ENCODE results near the gene RLF.
A peak's percentile ranks its signal among the peaks of the same experiment; 100 is the strongest.

The RLF gene

DNA sequence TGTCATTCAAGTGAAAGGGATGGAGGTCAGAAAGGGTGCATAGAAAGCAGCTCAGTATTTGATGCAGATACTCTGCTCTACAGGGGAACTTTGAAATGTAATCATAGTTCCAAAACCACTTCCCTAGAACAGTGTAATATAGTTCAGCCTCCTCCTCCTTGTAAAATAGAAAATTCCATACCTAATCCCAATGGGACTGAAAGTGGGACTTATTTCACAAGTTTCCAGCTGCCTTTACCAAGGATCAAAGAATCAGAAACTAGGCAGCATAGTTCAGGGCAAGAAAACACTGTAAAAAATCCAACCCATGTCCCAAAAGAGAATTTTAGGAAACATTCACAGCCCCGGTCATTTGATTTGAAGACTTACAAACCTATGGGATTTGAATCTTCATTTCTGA lies 78.4 kb downstream of the RLF start:
- no peak for DNase-seq

DNA sequence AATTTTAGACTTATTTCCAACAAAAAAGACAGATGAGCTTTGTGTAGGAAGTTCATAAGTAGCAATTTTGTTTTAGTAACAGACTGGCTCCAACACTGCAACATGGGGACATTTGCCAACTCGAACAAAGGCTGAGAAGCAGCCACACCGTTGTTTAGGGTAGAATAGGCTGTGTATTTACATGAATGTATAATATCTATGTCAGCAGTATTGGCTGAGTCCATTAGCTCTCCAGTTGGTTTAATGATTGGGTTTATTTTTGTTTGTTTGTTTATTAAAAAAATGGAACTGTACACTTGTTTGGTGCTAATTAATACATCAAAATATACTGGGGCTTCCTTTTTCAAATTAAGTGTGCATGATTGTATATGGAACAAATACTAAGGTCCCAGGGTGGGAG lies 79.2 kb downstream of the RLF start:
- DNase-seq = no peak

DNA sequence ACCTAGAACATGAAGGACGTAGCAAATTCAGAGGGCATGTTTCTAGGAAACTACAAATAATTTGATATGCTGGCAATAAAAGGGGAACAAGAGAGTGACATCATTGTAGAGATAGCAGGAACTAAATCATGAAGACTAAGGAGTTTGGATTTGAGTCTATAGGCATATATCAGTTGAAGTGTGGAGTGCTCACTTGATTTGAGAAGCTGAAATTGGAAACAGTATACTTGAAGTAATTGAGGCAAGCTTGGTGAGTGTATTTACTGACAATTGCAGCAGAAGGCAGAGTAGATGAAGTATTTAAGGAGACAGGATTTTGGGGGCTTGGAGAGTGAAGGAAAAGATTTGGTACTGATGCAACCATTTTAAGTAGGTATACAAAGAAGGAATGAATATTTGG lies 80.2 kb downstream of the RLF start:
- DNase-seq = no peak

DNA sequence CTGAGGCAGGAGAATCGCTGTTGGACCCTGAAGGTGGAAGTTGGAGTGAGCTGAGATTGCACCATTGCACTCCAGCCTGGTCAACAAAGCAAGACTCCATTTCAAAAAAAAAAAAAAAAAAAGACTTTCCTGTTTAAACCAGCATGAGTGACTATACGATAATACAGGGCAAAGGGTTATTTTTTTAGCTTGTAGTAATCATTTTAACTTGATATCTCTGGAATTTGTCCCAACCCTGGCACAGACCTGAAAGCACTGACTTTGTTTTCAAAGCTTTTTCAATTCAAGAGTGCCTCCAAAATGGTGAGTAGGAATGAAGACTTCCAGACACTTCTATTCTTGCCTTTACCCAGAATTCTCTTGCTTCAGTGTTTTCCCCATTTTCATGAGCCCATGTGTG lies 82.2 kb downstream of the RLF start:
- DNase-seq = no peak

DNA sequence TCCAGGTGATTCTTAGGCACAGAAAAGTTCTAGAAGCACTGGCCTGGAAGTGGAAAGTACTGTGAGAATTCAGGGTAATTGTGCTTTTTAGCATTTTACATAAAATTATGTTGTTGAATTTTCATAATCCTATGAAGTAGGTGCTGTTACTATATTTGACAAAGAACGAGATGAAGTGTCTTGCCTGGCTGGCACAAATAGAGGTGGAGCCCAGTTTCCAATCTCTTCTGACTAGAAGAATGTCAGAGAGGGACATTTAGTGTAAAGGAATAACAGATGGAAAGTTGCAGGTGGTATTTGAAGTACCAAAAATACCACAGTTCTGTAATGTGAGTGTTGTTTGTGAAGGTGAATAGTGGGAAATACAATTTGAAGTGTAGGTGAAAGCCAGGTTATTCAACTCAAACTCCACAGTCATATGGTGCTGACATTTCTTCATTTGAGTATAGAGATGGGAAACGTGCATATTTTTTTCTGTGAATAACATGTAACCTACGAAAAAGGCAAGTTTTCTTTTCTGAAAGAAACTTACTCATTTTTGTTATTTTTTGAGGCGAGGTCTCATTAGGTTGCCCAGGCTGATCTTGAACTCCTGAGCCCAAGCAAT lies 83.1 kb downstream of the RLF start:
- DNase-seq = no peak

DNA sequence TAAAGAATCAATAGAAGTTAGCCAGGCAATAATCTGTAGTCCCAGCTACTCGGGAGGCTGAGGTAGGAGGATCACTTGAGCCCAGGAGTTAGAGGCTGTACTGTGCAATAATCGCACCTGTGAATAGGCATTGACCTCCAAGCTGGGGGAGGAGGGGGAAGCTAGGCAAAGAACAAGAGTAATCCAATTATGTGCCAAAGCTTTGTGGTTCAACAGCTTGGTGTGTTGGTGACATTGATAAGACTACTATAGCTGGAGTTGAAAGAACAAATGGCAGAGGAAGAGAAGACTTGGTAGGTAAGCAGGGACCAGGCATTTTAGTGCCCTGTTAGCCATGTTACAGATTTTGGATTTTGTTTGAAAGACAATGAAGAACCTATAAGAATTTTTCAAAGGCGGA lies 84.5 kb downstream of the RLF start:
- no peak for DNase-seq

DNA sequence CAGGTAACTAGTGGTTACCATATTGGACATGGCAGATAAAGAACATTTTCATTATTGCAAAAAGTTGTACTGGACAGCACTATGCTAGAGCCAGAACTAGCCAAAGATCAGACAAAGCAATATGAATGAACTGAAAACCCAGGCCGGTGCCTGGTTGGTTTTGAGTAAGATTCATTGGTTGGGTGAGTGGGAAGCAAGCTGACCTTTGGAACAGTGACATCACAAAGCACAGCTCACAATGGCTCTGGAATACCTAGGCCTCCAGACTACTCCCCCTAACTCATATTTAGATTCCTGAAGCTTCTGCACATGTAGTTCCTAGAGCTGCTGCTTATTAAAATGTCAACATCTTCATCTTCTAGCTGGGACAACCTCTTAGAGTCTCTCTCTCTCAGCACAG lies 86.5 kb downstream of the RLF start, which contains the start of gene TMCO2:
TMCO2 (plus strand) TSS at position 283 of the 400 bp plus-strand sequence; CDS start at position 340, 57 bp downstream.
- no peak for DNase-seq

DNA sequence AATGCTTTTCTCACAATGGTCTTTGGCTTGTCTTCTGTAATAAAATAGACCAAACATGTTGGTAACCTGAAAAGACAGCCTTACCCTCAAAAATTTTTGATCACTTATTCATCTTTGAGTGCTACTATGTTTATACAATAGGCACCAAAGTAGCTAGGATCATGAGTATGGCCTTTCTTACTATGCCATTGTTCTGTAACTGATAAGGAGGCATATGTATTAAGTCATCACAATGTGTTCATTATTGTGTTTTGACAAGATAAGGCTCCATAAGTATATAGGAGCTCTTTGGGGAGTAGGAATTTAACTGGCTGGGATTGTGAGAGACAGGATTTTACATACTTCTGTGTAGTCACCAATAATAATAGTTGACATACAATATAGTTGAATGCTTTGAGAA lies 87.2 kb downstream of the RLF start:
- DNase-seq = no peak

DNA sequence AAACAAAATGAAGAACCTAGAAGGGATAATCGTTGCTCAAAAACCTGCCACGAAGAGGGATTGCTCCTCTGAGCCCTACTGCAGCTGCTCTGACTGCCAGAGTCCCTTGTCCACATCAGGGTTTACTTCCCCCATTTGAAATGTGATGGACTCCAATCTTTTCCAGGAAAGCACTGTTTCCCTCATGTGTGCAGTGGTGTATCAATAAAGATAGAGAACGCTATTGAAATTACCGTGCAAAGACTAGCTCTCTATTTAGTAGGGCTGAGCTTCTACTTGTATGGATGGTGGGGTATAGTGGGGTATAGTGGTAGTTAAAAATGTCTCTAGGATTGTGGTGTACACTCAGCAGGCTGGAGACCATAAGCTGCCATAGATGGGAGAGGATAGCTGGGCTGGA lies 90.3 kb downstream of the RLF start:
- DNase-seq = no peak

DNA sequence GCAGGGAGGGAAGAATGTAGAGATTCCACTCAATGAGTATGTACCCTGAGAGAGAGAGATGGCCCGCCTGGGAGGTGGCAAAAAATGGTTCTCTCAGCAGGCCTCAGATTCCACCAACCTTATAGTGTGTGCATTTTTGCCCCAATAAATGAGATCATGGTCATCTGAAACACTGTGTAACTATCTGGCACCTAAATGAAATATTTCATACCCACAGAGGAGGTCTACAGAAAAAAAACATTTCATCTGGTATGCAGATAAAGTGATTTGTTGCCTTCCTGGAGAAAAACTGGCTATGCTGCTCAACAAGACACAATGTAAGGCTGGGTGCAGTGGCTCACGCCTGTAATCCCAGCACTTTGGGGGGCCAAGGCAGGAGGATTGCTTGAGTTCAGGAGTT lies 91.4 kb downstream of the RLF start:
- DNase-seq = no peak

DNA sequence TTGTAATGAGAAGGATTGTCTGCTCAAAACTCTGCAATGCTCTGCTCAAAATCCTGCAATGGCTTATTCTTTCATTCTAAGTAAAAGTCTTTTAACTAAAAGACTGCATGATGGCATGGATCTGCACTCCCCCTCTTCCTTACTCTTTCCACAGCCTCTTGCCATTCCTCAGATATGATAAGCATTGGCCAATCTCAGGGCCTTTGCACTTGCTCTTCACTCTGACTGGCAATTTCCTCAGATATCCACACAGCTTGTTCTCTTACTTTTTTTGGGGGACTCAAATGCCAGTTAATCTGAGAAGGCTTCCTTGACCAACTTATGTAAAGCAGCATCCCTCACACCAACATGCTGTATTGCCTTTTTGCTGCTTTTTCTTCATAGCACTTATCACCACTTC lies 94.0 kb downstream of the RLF start:
- DNase-seq = no peak

DNA sequence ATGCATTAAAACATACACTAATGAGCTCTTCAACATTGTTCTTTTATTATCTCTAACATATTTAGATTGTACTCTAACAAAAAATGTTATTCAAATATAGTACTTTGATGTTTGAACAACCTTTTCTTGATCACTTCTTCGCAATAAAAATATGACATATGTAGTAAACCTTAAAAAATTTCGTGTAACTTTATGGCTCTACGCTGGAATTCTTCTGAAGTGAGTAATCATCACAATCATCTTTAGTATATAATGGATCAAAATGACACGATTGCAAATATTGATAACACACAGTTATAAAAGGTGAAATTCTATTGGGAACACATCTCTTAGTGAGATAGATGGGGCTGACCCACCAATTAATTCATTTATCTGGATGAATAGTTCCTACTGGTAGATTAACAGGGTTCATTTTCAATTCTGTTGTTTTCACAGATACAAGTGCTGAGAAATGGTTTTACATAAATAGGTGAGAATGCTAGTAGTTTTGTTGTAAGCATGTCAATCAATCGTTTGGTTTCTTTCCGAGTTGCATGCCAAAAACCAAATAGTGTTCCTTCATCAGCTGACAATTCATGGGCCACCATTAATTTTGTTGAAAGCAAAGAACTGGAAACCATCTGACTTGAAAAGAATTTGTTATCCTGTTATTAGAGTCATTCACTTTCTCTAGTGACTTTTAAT lies 95.4 kb downstream of the RLF start:
- DNase-seq = no peak

DNA sequence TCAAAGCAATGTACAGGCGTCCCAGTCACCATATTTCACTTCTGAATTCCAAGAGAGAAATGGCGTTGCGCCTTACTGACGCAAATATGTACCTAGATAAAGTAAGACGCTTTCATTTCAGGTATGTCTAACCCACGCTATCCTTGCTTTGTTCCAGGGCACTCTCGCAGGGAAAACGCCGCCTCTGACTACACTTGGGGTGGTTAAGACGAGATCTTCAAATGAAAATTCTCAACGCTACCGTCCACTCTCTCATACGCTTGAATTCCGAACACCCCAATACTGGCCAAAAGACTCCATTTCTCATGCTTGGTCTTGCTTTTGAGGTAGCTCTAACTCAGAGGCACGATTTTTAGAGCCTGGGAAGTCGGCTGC lies 96.1 kb downstream of the RLF start:
- DNase-seq = peak; percentile 39

DNA sequence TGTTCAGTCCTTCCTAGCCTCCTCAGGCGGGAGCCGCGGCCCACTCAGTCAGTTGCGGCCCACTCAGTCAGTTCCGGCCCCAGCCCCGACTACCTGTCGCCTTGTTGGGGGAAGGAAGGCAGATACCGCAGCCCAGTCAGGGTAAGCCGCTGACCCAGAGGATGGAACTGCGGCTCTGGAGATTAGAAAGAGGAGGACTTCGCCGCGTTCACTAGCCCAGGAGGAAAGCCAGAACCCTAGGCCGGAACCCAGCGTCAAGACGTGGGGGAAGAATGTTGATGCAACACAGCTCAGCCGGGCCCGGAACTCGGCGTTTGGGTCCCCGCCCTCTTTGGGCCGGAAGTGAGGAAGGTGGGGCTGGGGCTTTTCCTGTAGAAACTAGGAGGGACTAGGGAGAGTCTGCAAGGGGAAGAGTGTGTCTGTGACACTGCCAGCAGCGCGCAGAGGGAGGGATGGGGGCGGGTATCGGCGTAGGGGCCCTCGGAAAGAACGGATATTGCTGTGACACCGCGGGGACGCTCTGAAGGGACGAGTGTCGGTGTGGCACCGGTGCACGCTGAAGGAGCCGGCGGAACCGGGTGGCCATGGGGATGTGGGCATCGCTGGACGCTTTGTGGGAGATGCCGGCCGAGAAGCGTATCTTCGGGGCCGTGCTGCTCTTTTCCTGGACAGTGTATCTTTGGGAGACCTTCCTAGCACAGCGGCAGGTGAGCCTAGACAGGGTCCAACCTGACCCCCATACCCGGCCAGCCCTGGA lies 96.7 kb downstream of the RLF start, which contains the start of gene ZMPSTE24:
ZMPSTE24 (plus strand) TSS at position 549 of the 757 bp plus-strand sequence; CDS start at position 585, 36 bp downstream.
- peak; percentile 94 for DNase-seq

DNA sequence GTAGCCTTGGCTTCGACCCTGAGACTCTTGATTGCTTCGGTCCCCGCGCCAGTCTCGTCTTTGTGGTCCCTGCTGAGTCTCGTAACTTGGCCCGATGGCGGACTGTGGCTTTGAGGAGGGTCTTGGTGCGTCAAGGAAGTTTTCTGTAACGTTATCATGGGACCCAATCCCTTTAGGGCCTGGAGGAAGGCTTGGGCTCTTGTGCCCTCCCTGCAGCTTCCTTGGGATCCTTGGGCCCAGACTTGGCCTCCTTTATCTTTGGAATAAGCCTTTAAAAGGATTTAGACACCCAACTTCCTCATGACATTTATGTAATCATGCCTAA lies 97.2 kb downstream of the RLF start:
- no peak for DNase-seq

DNA sequence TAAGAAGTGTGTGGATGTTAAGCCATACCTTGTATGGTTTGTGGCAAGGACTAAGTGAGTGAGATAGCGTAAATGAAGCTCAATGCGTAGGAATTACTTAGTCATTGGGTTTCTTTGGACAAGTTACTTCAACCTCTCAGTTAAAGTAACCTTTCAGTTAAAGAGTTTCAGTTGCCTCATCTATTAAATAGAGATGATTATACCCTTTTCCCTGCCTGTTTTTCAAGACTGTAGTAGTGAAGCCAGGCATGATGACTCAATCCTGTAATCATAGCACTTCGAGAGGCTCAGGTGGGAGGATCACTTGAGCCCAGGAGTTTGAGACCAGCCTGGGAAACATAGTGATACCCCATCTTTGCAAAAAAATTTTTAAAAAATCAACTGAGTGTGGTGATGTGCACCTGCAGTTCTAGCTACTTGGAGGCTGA lies 103.2 kb downstream of the RLF start:
- DNase-seq = no peak

DNA sequence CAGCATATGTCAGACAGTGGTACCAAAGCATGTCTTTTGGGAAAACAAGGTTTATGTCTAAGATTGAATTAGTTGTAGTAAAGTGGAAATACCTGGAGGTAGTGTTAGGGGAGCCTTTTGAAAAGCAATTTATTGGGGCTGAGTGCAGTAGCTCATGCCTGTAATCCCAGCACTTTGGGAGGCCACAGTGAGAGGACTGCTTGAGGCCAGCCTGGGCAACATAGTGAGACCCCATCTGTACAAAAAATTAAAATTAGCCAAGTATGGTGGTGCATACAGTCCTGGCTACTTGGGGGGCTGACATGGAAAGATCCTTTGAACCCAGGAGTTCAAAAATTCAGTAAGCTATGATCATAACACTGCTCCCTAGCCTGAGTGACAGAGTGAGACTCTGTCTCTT lies 104.1 kb downstream of the RLF start:
- DNase-seq = no peak

DNA sequence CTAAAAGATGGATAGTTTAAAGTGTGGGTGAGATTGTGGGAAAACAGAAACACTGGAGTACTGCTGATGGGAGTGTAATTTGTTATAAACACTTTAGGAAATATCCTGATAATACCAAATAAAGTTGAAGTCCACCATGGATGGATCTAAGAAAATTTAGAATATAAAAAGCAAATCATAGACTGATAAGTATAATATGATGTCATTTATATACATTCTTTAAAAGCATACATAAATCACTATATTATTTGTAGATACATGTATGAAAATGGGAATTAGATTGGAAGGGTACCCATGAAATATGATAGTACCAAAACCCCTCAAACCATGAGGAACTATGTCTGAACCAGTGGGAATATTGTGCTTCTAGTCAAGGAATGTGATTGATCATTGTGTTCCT lies 104.7 kb downstream of the RLF start:
- DNase-seq = no peak

DNA sequence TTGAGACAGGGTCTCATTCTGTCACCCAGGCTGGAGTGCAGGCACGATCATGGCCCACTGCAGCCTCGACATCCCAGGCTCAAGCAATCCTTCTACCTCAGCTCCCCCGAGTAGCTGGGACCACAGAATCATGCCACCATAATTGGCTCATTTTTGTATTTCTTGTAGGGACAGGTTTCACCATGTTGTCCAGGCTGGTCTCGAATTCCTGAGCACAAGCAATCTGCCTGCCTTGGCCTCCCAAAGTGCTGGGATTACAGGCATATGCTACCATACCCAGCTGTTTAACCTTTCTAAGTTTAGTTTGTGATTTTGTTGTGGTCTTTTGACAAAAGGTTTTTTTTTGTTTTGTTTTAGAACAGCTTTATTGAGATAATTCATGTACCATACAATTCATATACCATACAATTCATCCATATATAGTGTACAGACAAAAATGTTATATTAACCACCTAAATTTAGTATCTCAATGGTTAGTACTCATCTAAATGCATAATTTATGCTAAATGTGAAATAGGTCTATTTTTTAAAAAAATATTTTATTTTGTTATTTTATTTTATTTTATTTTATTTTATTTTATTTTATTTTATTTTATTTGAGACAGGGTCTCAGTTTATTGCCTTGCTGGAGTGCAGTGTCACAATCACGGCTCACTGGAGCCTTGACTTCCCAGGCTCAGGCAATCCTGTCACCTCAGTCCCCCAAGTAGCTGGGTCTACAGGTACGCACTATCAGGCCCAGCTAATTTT lies 105.8 kb downstream of the RLF start:
- no peak for DNase-seq

DNA sequence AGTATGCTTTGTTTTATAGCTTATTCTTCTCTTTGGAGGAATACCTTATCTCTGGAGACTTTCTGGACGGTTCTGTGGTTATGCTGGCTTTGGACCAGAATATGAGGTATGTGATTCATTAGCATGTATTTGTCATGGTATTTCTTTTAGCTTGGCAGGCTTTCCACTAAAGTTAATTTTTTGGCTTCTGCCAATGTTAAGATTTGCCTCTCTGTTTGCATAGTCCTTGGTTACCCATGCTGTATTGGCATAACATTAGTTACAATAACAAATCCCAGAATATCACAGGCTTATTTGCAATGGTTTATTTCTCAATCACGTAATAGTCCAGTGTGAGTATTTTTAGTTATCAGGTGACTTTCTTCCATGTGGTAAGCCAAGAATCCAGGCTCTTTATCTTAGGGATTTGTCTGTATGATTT lies 106.6 kb downstream of the RLF start:
- DNase-seq = no peak

DNA sequence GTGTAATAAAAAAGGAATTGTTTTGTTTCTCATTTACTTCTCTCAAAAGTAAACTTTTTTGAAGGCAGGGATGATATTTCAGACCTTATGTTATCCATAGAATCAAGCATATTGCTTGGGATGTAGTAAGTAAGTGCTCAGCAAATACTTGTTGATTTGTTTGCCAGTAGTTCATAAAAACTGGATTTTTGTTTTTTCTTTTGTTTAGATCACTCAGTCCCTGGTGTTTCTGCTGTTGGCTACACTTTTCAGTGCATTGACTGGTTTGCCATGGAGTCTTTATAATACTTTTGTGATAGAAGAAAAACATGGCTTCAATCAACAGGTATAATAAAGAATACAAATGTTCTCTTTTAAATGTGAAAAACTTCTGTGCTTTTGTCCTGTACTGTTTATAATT lies 107.0 kb downstream of the RLF start:
- no peak for DNase-seq

DNA sequence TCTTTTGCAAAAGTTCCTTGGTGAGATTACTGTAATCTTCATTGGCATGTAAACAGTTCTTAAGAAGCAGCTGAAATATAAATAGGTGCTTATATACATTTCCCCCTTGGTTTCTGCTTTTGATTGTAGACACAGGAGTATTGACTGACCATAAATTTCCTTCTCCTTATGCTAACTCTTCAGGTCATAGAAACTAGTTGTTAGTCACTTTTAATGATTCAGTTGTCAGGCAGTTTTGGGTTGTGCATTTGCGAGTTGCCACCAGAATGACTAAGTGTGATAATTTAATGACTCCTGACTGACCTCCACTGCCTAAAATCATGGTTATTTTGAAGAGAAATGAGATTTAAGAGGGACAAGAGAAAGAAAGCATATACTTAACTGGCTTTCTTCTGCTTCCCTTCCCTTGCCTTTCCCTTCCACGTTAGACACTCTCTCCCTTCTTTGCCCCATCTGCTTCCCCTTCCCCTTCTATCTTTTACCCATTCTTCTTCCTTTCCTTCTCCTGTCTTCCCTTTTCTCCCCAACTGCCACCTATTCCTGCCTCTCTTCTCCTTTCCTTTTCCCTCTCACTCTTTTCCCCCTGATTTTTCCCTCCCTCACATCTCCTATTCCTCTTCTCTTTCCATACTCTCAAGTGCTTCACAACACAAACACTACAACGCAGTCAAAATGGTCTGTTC lies 109.1 kb downstream of the RLF start:
- no peak for DNase-seq

Measured in effector CD8-positive, alpha-beta T cell (primary cell).